Adipose tissue (tissue), 3 donors: ENCODE measurements around the gene PARP14. TPM values are rescaled to one million over a fixed set of nuclear protein-coding genes. Genes with fewer than 3 reads are reported as not detected.

Experiments
- H3K27ac ChIP-seq: one replicate; pipeline ENCODE4 v1.5.1; 2013; ENCODE audit warnings: low read depth, low read length
- WGBS, 3 donors: extraction: QIAGEN DNeasy Blood & Tissue Kit; methylation state at CpG; one replicate each; pipeline ENCODE4 v1.1.7; 2013; 5-methylcytosine and 5-hydroxymethylcytosine counted together
- polyA plus RNA-seq, 3 donors: library from polyadenylated mRNA; stranded (reverse); fragments of 200-250 nt; gene quantifications; one replicate each; pipeline ENCODE4 v1.2.3, GENCODE V29; 2013
- donor health status: healthy with polysubstance abuse.
- donor health status: Bipolar disorder and iron deficiency.
- donor health status: healthy.

Gene PARP14
- polyA plus RNA-seq, 3 donors = 4.3 to 14.3 (median 9.4) TPM

- 74 to 79% (median 78%) methylated on average over 5 of the region's 5 CpGs for WGBS, 3 donors
- H3K27ac ChIP-seq = no peak overlapping the region
Observed at GRCh38 chr3:122754929-122755328, 74.3 kb downstream of the PARP14 start.

- WGBS, 3 donors = 83 to 91% (median 90%) methylated on average over 2 of the region's 2 CpGs
- H3K27ac ChIP-seq = no peak overlapping the region
Observed at GRCh38 chr3:122755491-122755890, 74.9 kb downstream of the PARP14 start.

- WGBS, 3 donors = 58 to 86% (median 60%) methylated on average over 3 of the region's 3 CpGs
- H3K27ac ChIP-seq = peak overlapping the region; percentile 29
Observed at GRCh38 chr3:122758877-122759560, 78.4 kb downstream of the PARP14 start.

GRCh38 chr3:122760453-122761271 is 80.0 kb downstream of the PARP14 start:
- WGBS, 3 donors = 72 to 87% (median 74%) methylated on average over 3 of the region's 3 CpGs
- H3K27ac ChIP-seq = no peak overlapping the region

GRCh38 chr3:122766430-122766829 is 85.8 kb downstream of the PARP14 start:
- WGBS, 3 donors = 95 to 96% (median 96%) methylated on average over 3 of the region's 3 CpGs
- no peak overlapping the region for H3K27ac ChIP-seq

- WGBS, 3 donors = 71 to 96% (median 88%) methylated on average over 3 of the region's 3 CpGs
- no peak overlapping the region for H3K27ac ChIP-seq
Observed at GRCh38 chr3:122767540-122768372, 87.1 kb downstream of the PARP14 start.

- H3K27ac ChIP-seq = no peak overlapping the region
- 85 to 92% (median 88%) methylated on average over 5 of the region's 5 CpGs for WGBS, 3 donors
Observed at GRCh38 chr3:122770521-122771202, 90.0 kb downstream of the PARP14 start.

GRCh38 chr3:122772827-122773226 is 92.2 kb downstream of the PARP14 start:
- WGBS, 3 donors = 74 to 100% (median 85%) methylated on average over 1 of the region's 1 CpG
- H3K27ac ChIP-seq = no peak overlapping the region

GRCh38 chr3:122773944-122774509 is 93.4 kb downstream of the PARP14 start:
- 88 to 96% (median 89%) methylated on average over 3 of the region's 3 CpGs for WGBS, 3 donors
- no peak overlapping the region for H3K27ac ChIP-seq

GRCh38 chr3:122774564-122774963 is 93.9 kb downstream of the PARP14 start:
- no peak overlapping the region for H3K27ac ChIP-seq
- 94 to 98% (median 95%) methylated on average over 3 of the region's 3 CpGs for WGBS, 3 donors

GRCh38 chr3:122776675-122777468 is 96.2 kb downstream of the PARP14 start:
- no peak overlapping the region for H3K27ac ChIP-seq
- 63 to 78% (median 69%) methylated on average over 5 of the region's 5 CpGs for WGBS, 3 donors

- 83 to 91% (median 87%) methylated on average over 3 of the region's 3 CpGs for WGBS, 3 donors
- no peak overlapping the region for H3K27ac ChIP-seq
Observed at GRCh38 chr3:122777563-122777962, 96.9 kb downstream of the PARP14 start.

Other genes with a start within 250 kb of the PARP14 start
- gene KPNA1, start 165.9 kb upstream of the PARP14 start, polyA plus RNA-seq = 10 to 100 TPM in 2 of 3 donors, 1 to 10 TPM in 1; 7.0 to 19.9 (median 10.7) TPM
- 10 to 100 TPM; 15.7 to 32.6 (median 19.2) TPM for gene PARP9, start 116.5 kb upstream of the PARP14 start, polyA plus RNA-seq
- gene DTX3L, start 116.5 kb upstream of the PARP14 start, polyA plus RNA-seq = 10 to 100 TPM in 2 of 3 donors, 1 to 10 TPM in 1; 9.6 to 11.8 (median 11.4) TPM
- 1 to 10 TPM in 1 of 3 donors, under 1 TPM in 2; 0.61 to 1.2 (median 0.79) TPM for gene PARP15, start 103.2 kb upstream of the PARP14 start, polyA plus RNA-seq
- gene HSPBAP1, start 113.0 kb downstream of the PARP14 start, polyA plus RNA-seq = 1 to 10 TPM; 3.0 to 9.1 (median 3.7) TPM
- 10 to 100 TPM in 1 of 3 donors, 1 to 10 TPM in 2; 3.8 to 10.5 (median 7.3) TPM for gene SLC49A4, start 114.2 kb downstream of the PARP14 start, polyA plus RNA-seq